ENCODE measurements around the gene HOGA1.

HOGA1 gene

GRCh38 chr10:97651773-97652172, 67.6 kb downstream of the HOGA1 start:
- no peak for DNase-seq

GRCh38 chr10:97656777-97657176, 72.6 kb downstream of the HOGA1 start:
- DNase-seq = no peak

GRCh38 chr10:97659589-97659988, 75.4 kb downstream of the HOGA1 start:
- no peak for DNase-seq

Data from NCI-H1048 (cell line).